CD4-positive, alpha-beta T cell treated with Interleukin-12 subunit alpha and Interleukin-12 subunit beta, for 1 hour (primary cell): ENCODE data around the gene FAM83F.

Source experiments
- DNase-seq: peaks from one replicate; pipeline ENCODE4 v3.0.0-alpha.2; 2020

The FAM83F gene

DNA sequence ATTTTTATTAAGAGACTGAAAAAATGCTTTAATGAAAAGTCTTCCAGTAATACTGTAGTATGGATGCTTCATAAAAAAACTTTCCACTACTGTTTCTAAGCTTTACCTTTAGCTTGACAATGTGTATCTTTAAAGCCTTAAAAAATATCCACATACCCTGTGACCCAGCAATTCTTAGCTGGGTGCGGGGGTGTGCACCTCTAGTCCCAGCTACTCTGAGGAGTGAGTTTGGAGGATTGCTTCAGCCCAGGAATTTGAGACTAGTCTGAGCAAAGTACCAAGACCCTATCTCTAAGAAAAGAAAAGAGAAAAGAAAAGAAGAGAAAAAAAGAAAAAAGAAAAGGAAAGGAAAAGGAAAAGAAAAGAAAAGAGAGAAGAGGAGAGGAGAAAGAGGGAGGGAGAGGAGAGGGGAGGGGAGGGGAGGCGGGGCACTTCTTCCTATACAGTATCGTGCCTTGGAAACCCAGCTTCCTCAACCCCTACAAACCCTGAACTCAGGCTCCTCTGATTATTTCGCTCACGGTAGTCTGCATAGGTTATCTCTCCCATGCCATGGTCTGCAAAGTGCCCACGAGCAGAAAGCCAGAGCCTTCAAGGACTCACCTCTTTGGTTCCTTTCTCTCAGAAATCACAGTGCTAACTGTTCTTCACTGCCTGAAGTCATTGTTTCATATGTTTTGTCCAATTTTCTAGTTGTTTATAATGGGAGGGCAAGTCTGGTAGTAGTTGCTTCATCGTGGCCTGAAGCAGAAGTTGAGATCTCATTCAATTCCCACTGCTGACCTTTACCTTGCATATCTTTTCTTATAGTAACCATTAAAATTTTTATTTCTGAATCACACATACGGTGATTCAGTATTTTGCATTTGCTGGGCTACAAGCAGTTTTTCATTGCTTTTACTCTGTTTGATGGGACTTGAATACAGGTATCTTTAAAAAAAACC lies 82.2 kb downstream of the FAM83F start:
- no peak for DNase-seq

DNA sequence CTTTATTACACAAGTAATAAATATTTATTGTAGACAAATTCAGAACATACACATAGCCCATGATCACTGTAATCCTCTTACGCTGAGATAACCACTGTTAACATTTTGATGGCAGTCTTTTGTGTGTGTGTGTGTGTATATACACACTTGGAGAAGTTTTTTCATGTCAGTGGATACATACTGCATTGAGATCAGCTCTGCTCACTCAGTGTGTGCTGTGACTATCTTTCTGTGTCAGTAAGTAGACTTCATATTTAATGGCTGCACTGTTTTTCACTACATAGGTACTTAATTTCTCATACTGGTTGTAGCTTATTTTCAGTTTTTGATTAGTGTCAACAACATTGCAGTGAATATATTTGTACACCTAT lies 82.9 kb downstream of the FAM83F start:
- no peak for DNase-seq

DNA sequence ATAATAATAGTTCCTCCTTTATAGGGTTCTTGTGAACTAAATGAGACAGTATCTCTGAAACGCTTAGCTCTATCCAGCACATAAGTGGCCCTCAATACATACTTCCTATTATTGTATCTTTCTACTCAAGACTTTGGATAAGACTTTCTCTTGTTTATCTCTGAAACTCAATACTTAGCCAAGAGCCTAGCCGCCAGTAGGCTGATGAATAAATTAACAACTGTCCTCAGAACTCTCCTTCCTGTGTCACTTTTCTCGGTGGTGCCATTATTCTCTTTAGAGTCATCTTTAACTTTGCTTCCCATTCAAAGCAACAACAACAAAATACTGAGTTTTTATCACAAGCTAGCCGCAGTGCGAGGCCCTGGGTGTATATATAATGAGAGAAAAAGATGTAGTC lies 86.9 kb downstream of the FAM83F start:
- DNase-seq = no peak

DNA sequence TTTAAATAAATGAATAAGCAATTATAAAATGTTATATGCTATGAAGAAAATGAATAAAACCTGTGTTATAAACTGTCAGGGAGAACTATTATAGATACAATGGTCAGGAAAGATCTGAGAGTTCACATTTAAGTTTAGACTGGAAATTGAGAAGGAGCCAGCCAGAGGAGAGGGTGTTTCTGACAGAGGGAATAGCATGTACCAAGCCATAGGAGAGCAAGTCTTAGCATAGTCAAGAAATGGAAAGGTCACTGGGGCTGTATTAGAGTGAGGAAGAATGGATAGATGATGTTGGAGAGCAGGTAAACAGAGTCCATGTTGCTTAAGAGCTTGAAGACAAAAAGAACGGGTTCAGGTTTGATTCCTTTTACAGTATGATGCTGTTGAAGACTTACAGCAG lies 87.4 kb downstream of the FAM83F start:
- DNase-seq = no peak

DNA sequence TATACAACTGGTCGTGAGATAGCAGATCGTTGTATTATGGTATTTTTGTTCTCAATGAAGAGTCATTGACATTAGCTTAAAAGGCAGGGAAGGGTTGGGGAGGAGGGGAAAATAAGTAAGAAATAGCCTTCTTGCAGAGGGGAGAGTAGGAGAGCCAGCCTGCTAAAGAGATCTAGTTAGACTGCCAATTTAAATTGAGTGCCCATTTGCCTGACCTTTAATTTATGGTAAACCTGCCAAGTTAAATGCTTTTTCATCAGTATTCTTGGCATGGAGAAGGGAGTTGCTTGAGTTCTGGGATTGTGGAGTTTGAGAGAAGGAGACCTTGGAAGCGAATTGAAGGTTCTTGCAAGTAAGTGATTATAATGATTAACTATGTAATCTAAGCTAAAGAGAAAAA lies 89.0 kb downstream of the FAM83F start:
- no peak for DNase-seq

DNA sequence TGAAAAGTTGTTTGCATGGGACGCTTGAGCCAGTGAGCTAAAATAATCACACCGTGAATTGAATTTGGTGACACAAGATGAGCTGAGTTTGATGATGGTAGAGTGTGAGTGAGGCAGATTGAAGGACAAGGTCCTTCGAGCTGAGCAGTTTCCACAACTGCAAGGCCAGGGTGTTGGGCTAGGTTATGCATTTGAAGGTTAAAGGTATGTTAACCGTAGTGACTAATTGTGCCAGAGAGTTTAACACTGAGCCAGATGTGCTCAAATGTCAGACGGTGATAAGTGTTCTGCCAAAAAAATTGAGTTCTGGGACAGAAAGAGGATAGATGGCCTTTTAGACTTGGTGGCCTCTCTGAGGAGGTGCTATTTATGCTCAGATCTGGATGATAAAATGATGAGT lies 89.5 kb downstream of the FAM83F start:
- no peak for DNase-seq

DNA sequence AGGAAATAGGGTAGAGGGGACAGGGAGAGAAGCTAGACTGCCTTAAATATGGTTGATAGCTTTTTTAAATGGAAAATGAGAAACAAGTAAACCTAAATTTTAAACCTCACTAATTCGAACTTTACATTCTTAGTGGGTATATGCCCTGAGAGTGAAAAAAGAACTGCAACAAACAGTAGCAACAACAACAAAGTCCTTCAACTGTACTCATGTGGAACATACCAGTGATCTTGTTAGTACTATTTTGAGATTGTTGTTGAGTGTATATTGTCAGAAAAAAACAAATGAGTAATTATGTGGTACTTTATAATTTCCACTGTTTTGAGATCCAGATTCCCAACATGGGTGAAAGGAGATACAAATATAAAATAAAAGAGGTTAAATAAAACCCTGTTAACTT lies 94.1 kb downstream of the FAM83F start:
- no peak for DNase-seq
